GM12801 (cell line): Measurements from ENCODE around the gene VASH1.

ENCODE experiments used
- TF ChIP-seq, protein P1 (sequence below): IDR thresholded peaks from one replicate; pipeline ENCODE4 v1.5.1; 2011; ENCODE audit warnings: control low read depth; ENCODE audit not compliant: insufficient read length; ENCODE audit errors: extremely low read depth

The VASH1 gene

DNA sequence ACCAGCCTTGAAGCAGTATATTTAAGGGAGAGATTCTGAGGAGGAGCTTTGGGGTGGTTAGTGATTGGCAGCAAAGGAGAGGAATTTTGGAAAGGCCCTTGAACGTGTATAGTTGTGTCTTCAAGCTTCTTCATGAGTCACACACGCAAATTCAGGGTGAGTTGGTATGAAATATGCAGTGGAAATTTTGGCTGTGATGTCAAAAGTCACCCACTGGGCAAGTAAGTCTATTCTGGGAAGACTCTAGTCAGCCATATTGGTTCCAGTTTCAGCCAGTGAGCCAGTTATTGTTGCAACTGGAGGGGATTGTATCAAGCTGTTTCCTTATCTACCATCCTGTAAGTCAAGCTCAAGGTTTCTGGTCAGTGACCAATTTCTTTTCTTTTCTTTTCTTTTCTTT, 32.0 kb upstream of the VASH1 start:
- TF ChIP-seq, protein P1, sequence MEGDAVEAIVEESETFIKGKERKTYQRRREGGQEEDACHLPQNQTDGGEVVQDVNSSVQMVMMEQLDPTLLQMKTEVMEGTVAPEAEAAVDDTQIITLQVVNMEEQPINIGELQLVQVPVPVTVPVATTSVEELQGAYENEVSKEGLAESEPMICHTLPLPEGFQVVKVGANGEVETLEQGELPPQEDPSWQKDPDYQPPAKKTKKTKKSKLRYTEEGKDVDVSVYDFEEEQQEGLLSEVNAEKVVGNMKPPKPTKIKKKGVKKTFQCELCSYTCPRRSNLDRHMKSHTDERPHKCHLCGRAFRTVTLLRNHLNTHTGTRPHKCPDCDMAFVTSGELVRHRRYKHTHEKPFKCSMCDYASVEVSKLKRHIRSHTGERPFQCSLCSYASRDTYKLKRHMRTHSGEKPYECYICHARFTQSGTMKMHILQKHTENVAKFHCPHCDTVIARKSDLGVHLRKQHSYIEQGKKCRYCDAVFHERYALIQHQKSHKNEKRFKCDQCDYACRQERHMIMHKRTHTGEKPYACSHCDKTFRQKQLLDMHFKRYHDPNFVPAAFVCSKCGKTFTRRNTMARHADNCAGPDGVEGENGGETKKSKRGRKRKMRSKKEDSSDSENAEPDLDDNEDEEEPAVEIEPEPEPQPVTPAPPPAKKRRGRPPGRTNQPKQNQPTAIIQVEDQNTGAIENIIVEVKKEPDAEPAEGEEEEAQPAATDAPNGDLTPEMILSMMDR = no peak

DNA sequence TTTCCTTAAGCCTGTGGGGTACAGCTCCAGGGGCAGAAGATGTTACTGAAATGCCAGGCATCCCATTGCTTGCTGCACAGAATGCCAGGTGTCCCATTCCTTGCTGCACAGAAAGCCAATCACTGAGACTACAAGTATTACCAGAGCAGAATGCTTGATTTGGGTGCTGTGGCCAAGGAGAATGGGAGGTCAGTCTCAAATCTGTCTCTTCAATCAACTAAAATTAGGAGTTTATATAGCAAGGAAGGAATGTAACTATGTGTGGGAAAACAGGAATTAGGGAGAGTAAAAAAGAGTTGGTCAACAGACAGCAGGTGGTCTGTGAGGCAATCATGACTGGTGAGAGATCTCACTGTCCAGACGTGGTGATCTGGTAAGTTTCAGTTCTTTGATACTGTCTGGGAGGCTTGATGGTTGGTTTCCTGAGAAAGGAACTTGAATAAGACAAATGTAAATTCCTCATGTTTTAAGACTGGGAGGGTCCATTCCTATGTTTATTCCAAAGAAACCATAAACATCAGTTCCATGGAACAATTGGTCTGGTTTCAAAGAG, 31.2 kb upstream of the VASH1 start:
- TF ChIP-seq, protein P1 = no peak

DNA sequence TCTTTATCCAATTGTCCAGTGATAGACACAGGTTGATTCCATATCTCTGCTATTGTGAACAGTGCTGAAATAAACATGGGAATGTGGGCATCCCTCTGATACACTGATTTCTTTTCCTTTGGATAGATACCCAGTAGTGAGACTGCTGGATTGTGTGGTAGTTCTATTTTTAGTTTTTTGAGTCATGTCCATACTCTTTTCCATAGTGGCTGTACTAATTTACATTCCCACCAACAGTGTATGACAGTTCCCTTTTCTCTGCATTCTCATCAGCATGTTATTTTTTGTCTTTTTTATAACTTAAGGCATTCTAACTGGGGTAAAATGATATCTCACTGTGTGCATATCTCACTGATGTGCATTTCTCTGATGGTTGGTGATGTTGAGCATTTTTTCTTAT, 24.8 kb upstream of the VASH1 start:
- TF ChIP-seq, protein P1 = no peak

DNA sequence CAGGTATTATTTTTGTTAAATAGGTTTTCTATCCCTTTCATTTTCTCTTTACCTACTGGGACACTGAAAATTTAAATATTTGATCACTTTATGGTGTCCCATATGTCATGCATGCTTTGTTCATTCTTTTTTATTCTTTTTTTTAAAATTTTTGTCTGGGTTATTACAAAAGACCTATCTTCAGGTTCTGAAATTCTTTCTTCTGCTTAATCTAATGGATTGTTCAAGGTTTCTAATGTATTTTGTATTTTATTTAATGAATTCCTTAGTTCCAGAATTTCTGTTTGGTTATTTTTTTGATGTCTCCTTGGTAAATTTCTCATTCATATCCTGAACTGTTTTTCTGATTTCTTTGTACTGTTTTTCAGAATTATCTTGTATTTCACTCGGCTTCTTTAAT, 20.2 kb upstream of the VASH1 start:
- TF ChIP-seq, protein P1 = no peak

DNA sequence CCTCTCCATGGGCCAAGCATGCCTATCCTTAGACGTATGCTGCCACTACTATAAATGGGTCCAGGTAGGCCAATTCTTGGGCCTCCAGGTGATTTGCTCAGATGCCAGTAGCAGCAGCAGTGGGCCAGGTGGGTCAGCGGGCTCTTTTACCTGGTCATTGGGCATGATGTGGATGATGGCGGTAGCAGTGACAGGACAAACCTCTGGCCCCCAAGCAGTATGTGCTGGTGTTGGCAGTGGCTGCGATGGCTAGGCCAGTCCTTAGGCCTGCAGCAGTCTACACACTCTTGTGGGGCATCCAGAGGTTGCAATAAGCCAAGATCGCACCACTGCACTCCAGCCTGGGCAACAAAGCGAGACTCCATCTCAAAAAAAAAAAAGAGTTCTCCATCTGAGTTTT, 19.1 kb upstream of the VASH1 start:
- TF ChIP-seq, protein P1 = no peak

DNA sequence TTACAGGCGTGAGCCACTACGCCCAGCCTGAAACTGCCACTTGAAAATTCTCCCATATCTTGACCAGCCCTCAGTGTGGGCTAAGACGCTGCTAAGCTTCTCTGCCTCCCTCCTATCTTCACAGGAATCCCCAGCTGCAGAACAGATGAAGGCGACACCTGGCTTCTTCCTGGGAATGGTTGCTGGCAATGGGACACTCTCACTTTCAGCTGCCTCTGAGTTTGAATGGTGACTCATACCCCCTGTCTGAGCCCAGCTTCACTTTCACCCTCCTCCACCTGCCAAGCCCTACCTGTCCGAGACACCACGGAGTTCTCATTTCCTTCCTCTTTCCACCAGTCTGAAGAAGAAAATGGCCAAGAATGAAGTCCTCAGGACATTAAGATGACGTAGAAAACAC, 18.3 kb upstream of the VASH1 start:
- TF ChIP-seq, protein P1 = no peak

DNA sequence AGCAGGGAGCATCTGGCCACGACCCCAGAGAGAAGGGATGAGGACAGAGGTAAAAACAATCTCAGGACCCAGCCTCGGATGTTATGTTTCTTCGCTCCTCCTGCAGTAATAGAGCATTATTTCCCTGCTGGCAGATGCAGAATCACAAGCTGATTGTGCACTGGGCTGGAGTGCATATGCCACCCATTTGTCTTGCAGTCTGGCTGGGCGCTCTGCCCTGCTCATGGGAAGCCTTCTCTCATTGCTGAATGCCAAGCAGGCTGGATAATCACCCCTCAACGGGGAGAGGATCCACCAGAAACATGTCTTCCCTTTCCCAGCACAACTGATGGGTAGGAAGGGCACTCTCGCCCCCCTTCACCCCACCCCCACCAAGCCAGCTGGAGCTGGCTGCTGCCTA, 8.5 kb upstream of the VASH1 start:
- TF ChIP-seq, protein P1 = no peak
